H1 (cell line): ENCODE data around the gene JUP. TPM values are rescaled to one million over a fixed set of nuclear protein-coding genes. Genes with fewer than 3 reads are reported as not detected.

Experiments
- CTCF ChIA-PET: fragments of 300-600 bp; sonication (Branson Sonifier 250); formaldehyde crosslinking; loops from one replicate; lab custom pipeline; 2021; ENCODE audit not compliant: partially characterized antibody; lab: Charles Lee
- POLR2A ChIA-PET: fragments of 300-600 bp; sonication (Branson Sonifier 250); formaldehyde crosslinking; loops from one replicate; lab custom pipeline; 2021; ENCODE audit warnings: inconsistent platforms; ENCODE audit not compliant: partially characterized antibody; lab: Charles Lee
- DNase-seq, 2 experiments: peaks; one replicate each; pipeline versions ENCODE4 v3.0.0 to v3.0.0-alpha.2; 2010 to 2022; ENCODE audit warnings: low spot score in 2 of 2, low read depth in 1 of 2, mixed read lengths in 1 of 2
- FAIRE-seq: peaks from 2 replicates; lab custom pipeline; 2011; peaks lifted over from hg19 to GRCh38; lab: Jason Lieb, UNC
- H2AFZ ChIP-seq: 2 replicates; pipeline ENCODE4 v1.8.1; 2012; ENCODE audit warnings: low read length, inconsistent platforms
- H2AK5ac ChIP-seq: 2 replicates; pipeline ENCODE4 v1.6.1; 2013; ENCODE audit warnings: low read depth, low read length
- H2BK120ac ChIP-seq: replicated peaks from 2 replicates; pipeline ENCODE3; 2013; ENCODE audit warnings: low read depth, low read length, inconsistent platforms
- H2BK12ac ChIP-seq: 2 replicates; pipeline ENCODE4 v1.6.1; 2013; ENCODE audit warnings: low read depth, low read length
- H2BK15ac ChIP-seq: 2 replicates; pipeline ENCODE4 v1.6.1; 2013; ENCODE audit warnings: low read length
- H2BK20ac ChIP-seq: 2 replicates; pipeline ENCODE4 v1.6.1; 2013; ENCODE audit warnings: low read length
- H2BK5ac ChIP-seq: 2 replicates; pipeline ENCODE4 v1.6.1; 2013; ENCODE audit warnings: low read depth, low read length
- H3K14ac ChIP-seq: 2 replicates; pipeline ENCODE4 v1.6.1; 2013; ENCODE audit warnings: inconsistent platforms; ENCODE audit not compliant: insufficient read length
- H3K18ac ChIP-seq: 2 replicates; pipeline ENCODE4 v1.6.1; 2013; ENCODE audit warnings: low read length; ENCODE audit errors: extremely low read depth
- H3K23ac ChIP-seq: 2 replicates; pipeline ENCODE4 v1.6.1; 2013; ENCODE audit warnings: inconsistent platforms; ENCODE audit not compliant: insufficient read length
- H3K23me2 ChIP-seq: 2 replicates; pipeline ENCODE4 v1.6.1; 2013; ENCODE audit warnings: low read depth, low read length
- H3K27ac ChIP-seq: 2 replicates; pipeline ENCODE4 v1.6.1; 2011; ENCODE audit warnings: low read depth, low read length, inconsistent platforms
- H3K27me3 ChIP-seq, 4 experiments: replicated peaks in 1 of 4; 1 replicate in 1 of 4; 2 replicates in 3 of 4; pipeline versions ENCODE4 v1.6.1 to v1.8.1; 2011 to 2013; ENCODE audit warnings: low read length in 3 of 4, mild to moderate bottlenecking in 3 of 4, inconsistent platforms in 2 of 4, mixed read lengths in 2 of 4, moderate library complexity in 1 of 4; ENCODE audit not compliant: control insufficient read depth in 3 of 4, insufficient read depth in 3 of 4; ENCODE audit errors: extremely low read depth in 1 of 4
- H3K36me3 ChIP-seq, 4 experiments: 2 replicates each; pipeline versions ENCODE4 v1.6.1 to v1.8.1; 2011 to 2013; ENCODE audit warnings: mild to moderate bottlenecking in 4 of 4, low read length in 3 of 4, moderate library complexity in 2 of 4, control low read depth in 1 of 4, inconsistent platforms in 1 of 4; ENCODE audit not compliant: insufficient read depth in 4 of 4, control insufficient read depth in 2 of 4
- H3K4ac ChIP-seq: replicated peaks from 2 replicates; pipeline ENCODE3; 2013; ENCODE audit warnings: low read length, low read depth, mixed read lengths, inconsistent platforms; ENCODE audit not compliant: insufficient read length
- H3K4me1 ChIP-seq, 4 experiments: replicated peaks in 1 of 4; 1 replicate in 1 of 4; 2 replicates in 3 of 4; pipeline versions ENCODE4 v1.6.1 to v1.8.1; 2011 to 2013; ENCODE audit warnings: low read length in 3 of 4, inconsistent platforms in 2 of 4, mixed read lengths in 1 of 4; ENCODE audit not compliant: insufficient read depth in 4 of 4, control insufficient read depth in 3 of 4
- H3K4me2 ChIP-seq, 2 experiments: 2 replicates each; pipeline versions ENCODE4 v1.6.1 to v1.8.1; 2011 to 2013; ENCODE audit warnings: low read depth in 2 of 2, low read length in 2 of 2, control low read depth in 1 of 2, inconsistent platforms in 1 of 2, mild to moderate bottlenecking in 1 of 2; ENCODE audit not compliant: insufficient read depth in 1 of 2
- H3K4me3 ChIP-seq, 4 experiments: fragments of 200-600, 300-600 bp in 1 of 4; sonication (generic), shearing (Covaris generic), sonication (Bioruptor Twin) in 1 of 4; 2 replicates each; pipeline versions ENCODE4 v1.5.1 to v1.8.1; 2011 to 2016; ENCODE audit warnings: low read length in 4 of 4, low read depth in 3 of 4, control low read depth in 2 of 4, inconsistent platforms in 2 of 4, mild to moderate bottlenecking in 2 of 4, mixed read lengths in 1 of 4, moderate library complexity in 1 of 4; ENCODE audit not compliant: insufficient read depth in 2 of 4; ENCODE audit errors: extremely low read depth in 1 of 4
- H3K56ac ChIP-seq: replicated peaks from 2 replicates; pipeline ENCODE3; 2013; ENCODE audit warnings: low read depth, mild to moderate bottlenecking, mixed read lengths, low read length, inconsistent platforms; ENCODE audit not compliant: insufficient read length
- H3K79me1 ChIP-seq: 2 replicates; pipeline ENCODE4 v1.6.1; 2013; ENCODE audit warnings: low read depth, low read length, control low read depth
- H3K79me2 ChIP-seq, 2 experiments: 2 replicates each; pipeline versions ENCODE4 v1.6.1 to v1.8.1; 2012 to 2013; ENCODE audit warnings: low read length in 2 of 2, mild to moderate bottlenecking in 2 of 2, inconsistent platforms in 1 of 2; ENCODE audit not compliant: insufficient read depth in 2 of 2, control insufficient read depth in 1 of 2
- H3K9ac ChIP-seq, 4 experiments: replicated peaks in 1 of 4; 1 replicate in 1 of 4; 2 replicates in 3 of 4; pipeline versions ENCODE4 v1.6.1 to v1.8.1; 2011 to 2013; ENCODE audit warnings: low read depth in 3 of 4, low read length in 3 of 4, control low read depth in 2 of 4, mild to moderate bottlenecking in 2 of 4, moderate library complexity in 2 of 4, inconsistent platforms in 1 of 4; ENCODE audit errors: extremely low read depth in 1 of 4
- H3K9me3 ChIP-seq, 2 experiments: 2 replicates each; pipeline versions ENCODE4 v1.6.1 to v1.8.1; 2012 to 2013; ENCODE audit warnings: mild to moderate bottlenecking in 2 of 2, moderate library complexity in 2 of 2, control low read depth in 1 of 2, inconsistent platforms in 1 of 2, low read depth in 1 of 2, low read length in 1 of 2, mixed read lengths in 1 of 2; ENCODE audit not compliant: insufficient read depth in 2 of 2
- H4K20me1 ChIP-seq, 2 experiments: replicated peaks in 1 of 2; 2 replicates each; pipeline versions ENCODE3 to v1.8.1; 2011 to 2013; ENCODE audit warnings: inconsistent platforms in 2 of 2, low read length in 2 of 2, mild to moderate bottlenecking in 1 of 2; ENCODE audit not compliant: insufficient read depth in 2 of 2, control insufficient read depth in 1 of 2
- H4K5ac ChIP-seq: 2 replicates; pipeline ENCODE4 v1.6.1; 2013; ENCODE audit warnings: low read length, low read depth, mixed read lengths, inconsistent platforms; ENCODE audit not compliant: insufficient read length
- H4K8ac ChIP-seq: 2 replicates; pipeline ENCODE4 v1.8.0; 2013; ENCODE audit warnings: mild to moderate bottlenecking, moderate library complexity, low read length, inconsistent platforms; ENCODE audit not compliant: insufficient read depth; ENCODE audit errors: extremely low read depth
- H4K91ac ChIP-seq: replicated peaks from 2 replicates; pipeline ENCODE3; 2013; ENCODE audit warnings: low read length, mixed read lengths, inconsistent platforms; ENCODE audit not compliant: insufficient read length
- RXRA ChIP-seq: IDR thresholded peaks from 2 replicates; pipeline ENCODE4 v1.6.1; 2011; ENCODE audit warnings: low read depth, mild to moderate bottlenecking, low read length, moderate library complexity; ENCODE audit not compliant: insufficient read depth
- WGBS, 2 experiments: shearing (Covaris generic) in 1 of 2; methylation state at CpG; one replicate each; pipeline versions ENCODE4 v1.1.6 to v1.1.7; 2013 to 2015; ENCODE audit warnings: low lambda C conversion rate in 2 of 2, mixed read lengths in 2 of 2, inconsistent platforms in 1 of 2, low coverage in 1 of 2, missing lambda C conversion rate in 1 of 2; ENCODE audit not compliant: insufficient replicate concordance in 2 of 2, insufficient coverage in 1 of 2, insufficient read length in 1 of 2; ENCODE audit errors: extremely low coverage in 1 of 2, missing lambda C conversion rate in 1 of 2; 5-methylcytosine and 5-hydroxymethylcytosine counted together
- polyA plus RNA-seq, 7 experiments: library from polyadenylated mRNA; depleted of rRNA in 3 of 7; stranded (reverse) in 5 of 7; unstranded in 2 of 7; fragments of >200 nt in 5 of 7; fragments of 200-250 nt in 2 of 7; gene quantifications; 1 replicate in 5 of 7; 2 replicates in 1 of 7; 4 replicates in 1 of 7; pipeline versions ENCODE4 v1.2.1 to v1.2.3, GENCODE V29; 2011 to 2013; ENCODE audit warnings: missing spikeins in 2 of 7, mixed read lengths in 2 of 7
- total RNA-seq: library from RNA; stranded (reverse); fragmentation: NEBNext Ultra II Directional; extraction: Animal tissue kit (Norgen Biotek cat#: 25700); gene quantifications from 2 replicates; pipeline ENCODE4 v1.2.1, GENCODE V29; 2021

JUP gene
- total and polyA plus RNA-seq, 2 of the 8 experiments (the other 6 are each of a cell fraction or from before 2014, with no cell fraction given) = 62.8 to 102 TPM

GRCh38 chr17:41794540-41794975, 8.0 kb upstream of the JUP start:
- Histone ChIP-seq H2BK15ac (no peak overlapping the region), H2AFZ (no peak overlapping the region), H3K23ac (no peak overlapping the region), H3K9me3 (no peaks in the 10 kb centered on the region), H2BK5ac (no peak overlapping the region), H4K91ac (no peak overlapping the region), H2BK120ac (no peak overlapping the region), H3K14ac (no peak overlapping the region), H3K18ac (no peak overlapping the region), H4K5ac (no peak overlapping the region), H3K79me2 (no peaks in the 10 kb centered on the region), H3K4me1 (peaks cover 6 to 21% (median 16%) of the 10 kb centered on the region in 4 experiments), H4K8ac (no peak overlapping the region), H3K9ac (no peak overlapping the region), H3K23me2 (no peaks in the 10 kb centered on the region; the same call in 1 of the 2 replicates), H3K56ac (no peak overlapping the region), H4K20me1 (no peaks in the 10 kb centered on the region), H3K79me1 (no peaks in the 10 kb centered on the region), H2BK12ac (no peak overlapping the region), H3K27ac (no peak overlapping the region), H3K4me2 (peak overlapping the region in 1 of 2 experiments; percentile 79; a peak in 1 of 4 replicates), H3K4me3 (peak overlapping the region in 1 of 4 experiments; percentile 47; a peak in 2 of 8 replicates), H3K27me3 (peaks cover 0 to 4% (median 2%) of the 10 kb centered on the region in 4 experiments; a peak in 4 of 7 replicates), H3K36me3 (no peaks in the 10 kb centered on the region), H3K4ac (no peak overlapping the region), H2AK5ac (no peak overlapping the region), H2BK20ac (no peak overlapping the region)
- ChIA-PET POLR2A (interaction anchor here (1.0 to 4.2 kb wide), 6 partner anchors 9 to 60 kb away, joined by 3 to 41 read pairs (median 9); partner anchors contain the start of genes FKBP10, HAP1, JUP and P3H4), CTCF (interaction anchor here (0.7 to 10.9 kb wide), 13 partner anchors 6 to 886 kb away, joined by 3 to 149 read pairs (median 4); partner anchors contain the start of gene JUP)
- FAIRE-seq = no peak
- WGBS, 2 experiments = 86% methylated on average over 5 of the region's 5 CpGs; no CpG with 5 or more reads in 1 of the 2 experiments
- DNase-seq = no peak
- no peak for TF ChIP-seq RXRA
